ENCODE results near the gene WRNIP1.

WRNIP1 gene

GRCh38 chr6:2765166-2765895, at the start of gene WRNIP1:
Gene WRNIP1, plus strand, starts transcription at chr6:2765393. Its CDS starts 230 bp downstream, at chr6:2765623.
- DNase-seq (ENCODE audit: low read depth, low spot score) = peak; percentile 98

DNA sequence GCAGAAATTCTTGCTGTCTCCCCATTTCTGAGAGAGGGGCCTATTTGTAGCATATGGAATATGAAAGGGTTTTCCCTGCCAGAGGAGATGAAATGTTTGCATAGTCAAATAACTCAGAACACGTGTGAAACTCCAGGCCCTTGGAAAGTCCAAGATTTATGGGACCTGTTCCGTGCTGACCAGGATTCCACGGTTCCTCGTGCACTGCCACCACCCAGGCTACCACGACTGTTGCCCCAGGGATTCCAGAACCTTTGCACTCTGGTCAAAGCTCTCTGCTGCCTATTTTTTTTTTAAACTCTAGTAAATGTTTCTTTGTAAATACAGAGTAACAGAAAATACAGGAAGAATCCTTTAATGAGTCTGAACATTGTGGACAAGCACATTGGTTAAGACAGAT, 49.5 kb upstream of the WRNIP1 start:
- no peak for DNase-seq (ENCODE audit: low read depth, low spot score)

DNA sequence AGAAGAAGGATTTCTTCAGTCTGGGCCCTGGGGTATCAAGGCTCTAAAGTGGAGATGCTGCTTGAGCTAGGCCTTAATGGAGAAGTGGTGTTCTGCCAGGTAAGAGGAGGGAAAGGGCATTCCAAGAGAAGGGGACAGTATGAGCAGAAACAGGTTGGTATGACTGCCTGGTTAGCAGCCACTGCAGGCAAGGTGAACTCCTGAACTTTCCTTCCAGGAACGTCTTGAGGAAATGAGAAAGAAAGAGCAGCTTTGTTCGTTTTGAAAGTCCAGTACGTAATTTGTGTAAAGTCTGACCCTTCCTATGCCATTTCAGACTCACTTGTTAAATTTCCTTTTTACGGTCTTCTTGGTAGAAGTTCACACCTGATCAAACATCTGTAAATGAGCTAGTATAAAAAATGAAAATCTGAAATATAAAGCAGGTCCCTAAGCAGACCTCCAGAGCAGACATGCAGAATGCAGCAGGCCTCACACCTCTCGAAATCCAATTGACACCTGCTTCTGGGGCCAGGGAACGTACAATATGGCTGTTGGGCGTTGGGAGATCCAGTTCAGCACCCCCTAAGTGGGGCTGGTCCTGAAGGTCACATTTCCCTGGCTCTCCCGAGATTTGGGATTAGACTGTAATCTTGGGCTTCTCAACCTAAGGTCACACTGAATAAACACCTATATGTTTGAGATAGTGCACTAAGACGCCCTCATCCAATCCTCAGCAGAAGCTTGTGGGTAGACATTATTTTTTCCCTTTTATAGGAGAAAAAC, 48.1 kb upstream of the WRNIP1 start:
- DNase-seq (ENCODE audit: low read depth, low spot score) = no peak

DNA sequence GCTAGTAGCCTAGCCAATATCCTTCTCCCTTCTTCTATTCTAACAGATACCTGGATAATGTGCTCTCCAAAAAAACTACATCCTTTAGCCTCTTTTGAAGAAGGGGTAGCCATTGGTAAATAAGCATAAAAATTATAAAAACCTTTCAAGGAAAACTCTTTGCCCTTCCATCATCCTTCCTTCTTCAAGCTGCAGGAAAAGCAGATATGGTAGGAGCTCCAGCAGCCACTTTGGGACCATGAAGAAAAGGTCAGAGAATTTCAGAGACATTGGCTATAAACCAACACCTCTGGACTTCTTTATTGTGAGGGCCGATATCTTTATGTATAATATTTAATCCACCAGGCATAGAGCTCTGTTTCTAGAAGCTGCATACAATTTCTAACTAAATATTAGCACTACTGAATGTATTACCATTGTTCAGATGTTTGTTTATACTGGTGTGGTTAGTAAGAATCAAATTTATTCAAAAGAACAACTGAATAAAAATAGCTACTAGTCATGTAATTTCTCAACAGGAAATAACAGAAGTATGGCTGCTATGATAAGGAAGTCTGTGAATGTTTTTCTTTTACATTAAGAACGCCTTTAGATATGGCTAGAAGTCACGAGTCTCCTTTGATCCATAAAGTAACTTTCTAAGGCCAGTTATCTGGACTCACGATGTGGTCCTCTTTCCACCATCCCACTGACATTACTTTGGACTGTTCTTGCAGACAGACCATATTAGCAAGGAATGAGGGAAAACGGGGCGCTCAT, 46.7 kb upstream of the WRNIP1 start:
- no peak for DNase-seq (ENCODE audit: low read depth, low spot score)

DNA sequence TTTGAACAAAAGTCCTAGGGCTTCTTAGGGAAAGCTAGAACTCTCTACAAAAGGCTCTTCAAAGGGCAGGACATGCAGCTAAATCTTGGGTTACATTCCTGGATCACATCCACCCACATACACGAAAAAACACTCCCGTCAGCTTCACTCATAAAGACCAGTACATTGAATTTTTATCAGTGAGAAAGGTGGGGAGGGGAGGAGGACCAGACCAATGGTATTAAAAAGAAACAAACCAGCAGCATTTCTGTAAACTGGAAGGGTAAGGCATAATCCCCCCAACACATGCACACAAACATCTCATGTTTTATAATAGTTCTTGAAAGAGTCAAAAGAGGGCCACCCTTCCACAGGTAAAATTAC, 46.1 kb upstream of the WRNIP1 start:
- DNase-seq (ENCODE audit: low read depth, low spot score) = no peak

- no peak for DNase-seq (ENCODE audit: low read depth, low spot score)
These were observed 44.0 kb upstream of the WRNIP1 start for GRCh38 chr6:2721219-2721618.

DNA sequence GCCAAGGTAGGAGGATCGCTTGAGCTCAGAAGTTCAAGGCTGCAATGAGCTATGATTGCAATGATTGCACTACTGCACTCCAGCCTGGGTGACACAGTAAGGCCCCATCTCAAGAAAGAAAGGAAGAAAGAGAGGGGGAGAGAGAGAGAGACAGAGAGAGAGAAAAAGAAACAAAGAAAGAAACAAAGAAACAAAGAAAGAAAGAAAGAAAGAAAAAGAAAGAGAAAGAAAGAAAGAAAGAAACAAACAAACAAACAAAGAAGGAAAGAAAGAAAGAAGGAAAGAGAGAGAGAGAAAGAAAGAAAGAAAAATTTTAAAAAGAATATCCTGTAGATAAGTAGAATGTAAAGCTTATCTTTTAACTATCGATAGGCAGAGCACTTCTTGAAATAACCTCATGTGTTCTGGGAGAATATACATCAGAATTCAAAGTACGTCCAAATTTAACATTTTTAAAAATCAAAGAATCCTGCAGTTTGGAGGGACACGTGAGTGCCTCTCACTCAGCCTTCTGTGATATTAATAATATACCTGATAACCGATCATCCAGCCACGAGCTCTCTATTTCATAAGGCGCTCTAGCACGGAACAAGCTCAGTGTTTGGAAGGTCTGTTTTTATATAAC, 39.7 kb upstream of the WRNIP1 start:
- no peak for DNase-seq (ENCODE audit: low read depth, low spot score)

DNA sequence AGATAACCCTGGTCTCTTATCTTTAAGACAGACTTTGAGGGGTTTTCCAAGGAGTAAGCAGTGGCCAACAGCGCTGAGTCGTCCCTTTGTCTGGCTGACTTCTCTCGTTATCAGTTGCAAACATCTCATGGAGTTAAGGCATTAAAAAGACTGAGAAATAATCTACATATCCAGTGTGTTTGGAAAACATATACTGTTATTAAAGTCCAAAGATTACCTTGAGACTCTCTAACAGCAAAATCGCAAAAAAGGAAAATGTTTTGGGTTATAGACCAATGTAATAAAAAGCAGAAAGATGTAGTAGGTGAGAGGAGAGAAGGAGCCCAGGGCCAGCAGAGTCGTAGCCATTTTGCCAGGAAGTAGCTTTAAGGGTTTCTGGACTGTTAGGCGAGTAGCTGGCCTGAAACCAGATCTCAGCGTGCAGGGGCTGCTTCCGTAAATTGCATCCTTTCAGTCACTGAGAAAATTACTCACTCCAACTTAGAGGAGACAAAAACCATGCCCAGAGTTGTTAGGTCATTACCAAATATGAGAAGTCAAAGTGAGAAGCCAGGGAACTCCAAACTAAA, 39.1 kb upstream of the WRNIP1 start:
- DNase-seq (ENCODE audit: low read depth, low spot score) = peak; percentile 58

- DNase-seq (ENCODE audit: low read depth, low spot score) = no peak
These were observed 35.3 kb upstream of the WRNIP1 start for GRCh38 chr6:2729921-2730320.

GRCh38 chr6:2730353-2731107, 34.7 kb upstream of the WRNIP1 start:
- DNase-seq (ENCODE audit: low read depth, low spot score) = no peak

- peak; percentile 30 for DNase-seq (ENCODE audit: low read depth, low spot score)
These were observed 33.8 kb upstream of the WRNIP1 start for GRCh38 chr6:2731281-2731909.

DNA sequence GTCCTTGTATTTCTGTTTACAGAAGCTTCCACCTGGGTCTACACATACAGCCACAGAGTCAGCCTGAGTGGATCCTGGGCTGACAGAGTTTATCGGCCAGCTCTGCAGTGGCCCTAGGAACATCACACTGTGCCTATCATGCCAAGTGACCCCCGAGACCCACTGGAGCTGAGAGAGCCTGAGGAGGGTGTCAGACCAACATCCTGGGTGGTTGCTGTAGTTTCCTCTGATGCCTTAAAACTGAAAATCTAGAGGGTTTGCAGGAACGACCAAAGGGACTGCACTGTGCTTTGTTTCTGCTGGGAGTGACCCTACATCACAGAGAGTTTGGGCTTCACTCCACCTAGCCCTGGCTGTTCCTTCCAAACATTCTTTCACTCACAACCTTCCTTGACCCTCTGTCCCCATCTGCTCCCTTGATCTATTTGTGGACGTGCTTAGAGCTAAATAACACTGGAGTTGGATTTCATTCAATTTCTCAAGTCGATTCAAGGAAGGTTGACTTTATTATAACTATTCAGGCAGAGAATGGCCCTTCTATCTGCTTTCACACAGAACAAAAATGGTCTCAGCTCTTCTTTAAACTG, 32.6 kb upstream of the WRNIP1 start:
- DNase-seq (ENCODE audit: low read depth, low spot score) = no peak

GRCh38 chr6:2733324-2733723, 31.9 kb upstream of the WRNIP1 start:
- no peak for DNase-seq (ENCODE audit: low read depth, low spot score)

DNA sequence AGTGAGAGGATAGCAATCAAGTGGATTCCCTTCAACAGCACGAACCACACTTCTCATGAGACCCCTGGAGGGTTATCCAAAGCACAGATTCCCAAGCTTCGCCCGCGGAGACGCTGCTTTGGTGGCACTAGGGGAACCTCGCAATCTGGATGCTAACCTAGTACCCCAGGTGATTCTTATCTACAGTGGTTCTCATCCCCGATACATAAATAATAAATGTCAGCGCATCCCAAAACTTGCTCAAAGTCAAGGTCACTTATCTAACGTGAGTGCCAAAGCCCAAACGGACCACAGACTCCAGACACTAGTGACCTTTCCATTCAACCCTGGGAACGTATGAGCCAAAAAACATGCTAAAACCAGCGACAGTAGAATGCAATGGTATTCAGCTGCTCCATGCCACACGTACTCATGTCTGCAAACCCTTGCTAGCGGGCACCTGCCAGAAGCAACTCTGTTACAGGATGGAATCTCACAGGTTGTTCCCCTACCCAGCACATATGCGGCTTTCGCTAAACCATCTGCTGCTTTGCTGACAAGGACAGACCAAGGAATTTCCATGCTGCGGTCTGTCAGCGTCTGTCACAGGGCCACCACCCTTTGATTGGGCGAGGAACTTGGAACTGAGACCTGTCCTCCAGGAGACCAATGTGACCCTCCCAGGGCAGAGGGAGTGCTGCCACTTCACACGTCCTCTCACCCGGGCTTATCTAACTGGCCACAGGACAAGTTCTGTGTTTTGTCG, 31.3 kb upstream of the WRNIP1 start:
- no peak for DNase-seq (ENCODE audit: low read depth, low spot score)

DNA sequence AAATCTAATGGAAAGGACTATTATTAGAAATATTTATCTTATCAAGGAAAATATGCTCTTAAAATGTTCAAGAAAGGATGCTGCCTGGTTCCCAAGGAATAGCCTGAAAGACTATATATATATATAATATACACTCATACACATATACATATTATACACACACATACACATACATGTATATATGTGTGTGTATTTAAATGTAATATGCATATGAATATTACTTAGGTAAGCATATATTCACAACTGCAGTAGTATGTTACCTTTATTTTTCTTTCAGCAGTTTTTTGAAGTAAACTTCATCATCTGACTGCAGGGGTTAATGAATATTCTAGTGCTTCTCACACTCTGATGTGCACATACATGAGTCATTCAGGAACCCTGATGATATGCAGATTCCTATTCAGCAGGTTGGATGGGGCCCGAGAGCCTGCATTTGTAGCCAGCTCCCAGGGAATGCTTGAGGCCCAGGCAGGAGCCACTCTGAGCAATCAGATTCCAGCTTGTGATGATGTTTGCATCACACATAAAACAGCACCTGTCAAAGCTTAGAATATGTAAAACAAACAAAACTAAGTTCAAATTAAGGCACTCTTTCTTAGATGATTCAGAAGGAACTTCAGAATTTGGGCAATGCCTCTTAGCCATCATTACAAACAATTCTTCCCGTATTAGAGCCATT, 30.6 kb upstream of the WRNIP1 start:
- no peak for DNase-seq (ENCODE audit: low read depth, low spot score)

DNA sequence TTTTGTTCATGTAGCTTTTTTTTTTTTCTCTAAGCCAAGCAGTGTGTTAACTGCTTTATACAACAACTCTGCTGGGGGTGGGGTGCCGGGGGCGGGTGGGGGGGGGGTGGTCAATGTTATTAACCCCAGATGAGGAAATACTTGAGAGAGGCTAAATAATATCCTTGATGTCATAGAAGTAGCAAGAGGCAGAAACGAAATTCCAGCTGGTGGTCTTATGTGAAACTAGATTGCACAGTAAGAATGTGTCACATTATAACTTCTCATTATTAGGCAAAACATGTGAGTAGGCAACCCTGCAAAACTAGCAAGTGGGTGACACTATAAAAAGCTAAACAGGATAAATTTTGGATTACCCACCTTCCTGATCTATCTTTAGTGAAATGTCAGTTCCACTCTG, 27.3 kb upstream of the WRNIP1 start:
- DNase-seq (ENCODE audit: low read depth, low spot score) = no peak

- peak; percentile 58 for DNase-seq (ENCODE audit: low read depth, low spot score)
These were observed 26.7 kb upstream of the WRNIP1 start for GRCh38 chr6:2738373-2738979.

- DNase-seq (ENCODE audit: low read depth, low spot score) = no peak
These were observed 25.9 kb upstream of the WRNIP1 start for GRCh38 chr6:2739335-2739734.
